SK-N-SH treated with all-trans-retinoic acid at 6 μM for 48 hours (cell line): ENCODE measurements around the gene SFXN5.

Experiments used
- ATAC-seq: fragments of 200-7000 bp; cut with Tn5 transposase; 3 replicates; pipeline ENCODE4 v1.9.1; 2020; ENCODE audit warnings: mild to moderate bottlenecking, moderate library complexity
- ARNTL ChIP-seq: fragments of 450-650 bp; formaldehyde crosslinking; IDR thresholded peaks from 2 replicates; pipeline ENCODE4 v1.5.0; 2020; ENCODE audit warnings: low read depth, mild to moderate bottlenecking, moderate library complexity, borderline replicate concordance
- BACH2 ChIP-seq: fragments of 250-450 bp; sonication (Bioruptor Pico); IDR thresholded peaks from 2 replicates; pipeline ENCODE4 v1.9.0; 2021; ENCODE audit warnings: mild to moderate bottlenecking, borderline replicate concordance
- CREB5 ChIP-seq: fragments of 250-450 bp; sonication (Bioruptor Pico); IDR thresholded peaks from 2 replicates; pipeline ENCODE4 v1.5.1; 2020; ENCODE audit warnings: low read depth, mild to moderate bottlenecking, moderate library complexity
- CSDC2 ChIP-seq: fragments of 250-450 bp; sonication (Bioruptor Pico); IDR thresholded peaks from 2 replicates; pipeline ENCODE4 v1.5.0; 2020; ENCODE audit warnings: mild to moderate bottlenecking, moderate library complexity
- CSRNP3 ChIP-seq: fragments of 250-450 bp; sonication (Bioruptor Pico); IDR thresholded peaks from 2 replicates; pipeline ENCODE4 v1.5.1; 2021; ENCODE audit warnings: mild to moderate bottlenecking, moderate library complexity
- ESRRG ChIP-seq: fragments of 250-450 bp; sonication (Bioruptor Pico); IDR thresholded peaks from 2 replicates; pipeline ENCODE4 v1.6.1; 2021; ENCODE audit warnings: mild to moderate bottlenecking
- GLIS3 ChIP-seq: fragments of 250-450 bp; sonication (Bioruptor Pico); IDR thresholded peaks from 2 replicates; pipeline ENCODE4 v1.5.0; 2020; ENCODE audit warnings: mild to moderate bottlenecking, moderate library complexity
- ISL1 ChIP-seq: fragments of 250-450 bp; sonication (Bioruptor Pico); IDR thresholded peaks from 2 replicates; pipeline ENCODE4 v2.1.2; 2022; ENCODE audit warnings: mild to moderate bottlenecking, moderate library complexity
- OSR1 ChIP-seq: fragments of 250-450 bp; sonication (Bioruptor Pico); IDR thresholded peaks from 2 replicates; pipeline ENCODE4 v1.8.0; 2022; ENCODE audit warnings: moderate library complexity, mild to moderate bottlenecking, inconsistent platforms
- POU6F1 ChIP-seq: fragments of 250-450 bp; sonication (Bioruptor Pico); IDR thresholded peaks from 2 replicates; pipeline ENCODE4 v1.8.0; 2021; ENCODE audit warnings: low read depth, mild to moderate bottlenecking, moderate library complexity, borderline replicate concordance
- PPARA ChIP-seq: fragments of 250-450 bp; sonication (Bioruptor Pico); IDR thresholded peaks from 2 replicates; pipeline ENCODE4 v1.5.0; 2020; ENCODE audit warnings: mild to moderate bottlenecking, borderline replicate concordance
- RARB ChIP-seq: fragments of 250-450 bp; sonication (Bioruptor Pico); IDR thresholded peaks from 2 replicates; pipeline ENCODE4 v1.8.0; 2021; ENCODE audit warnings: mild to moderate bottlenecking, moderate library complexity
- SNAI2 ChIP-seq: fragments of 250-450 bp; sonication (Bioruptor Pico); IDR thresholded peaks from 2 replicates; pipeline ENCODE4 v1.5.0; 2020; ENCODE audit warnings: mild to moderate bottlenecking, moderate library complexity
- TCF4 ChIP-seq: fragments of 250-450 bp; sonication (Bioruptor Pico); IDR thresholded peaks from 2 replicates; pipeline ENCODE4 v1.8.0; 2021; ENCODE audit warnings: mild to moderate bottlenecking, moderate library complexity, borderline replicate concordance
- TOX ChIP-seq: fragments of 250-450 bp; sonication (Bioruptor Pico); IDR thresholded peaks from 2 replicates; pipeline ENCODE4 v1.8.0; 2021; ENCODE audit warnings: mild to moderate bottlenecking, moderate library complexity, borderline replicate concordance
- TSHZ2 ChIP-seq: fragments of 250-450 bp; sonication (Bioruptor Pico); IDR thresholded peaks from 2 replicates; pipeline ENCODE4 v1.5.0; 2020; ENCODE audit warnings: mild to moderate bottlenecking, moderate library complexity
- ZC3H10 ChIP-seq: fragments of 250-450 bp; sonication (Bioruptor Pico); IDR thresholded peaks from 2 replicates; pipeline ENCODE4 v1.5.1; 2021; ENCODE audit warnings: mild to moderate bottlenecking, moderate library complexity
- ZFP3 ChIP-seq: fragments of 250-450 bp; sonication (Bioruptor Pico); IDR thresholded peaks from 2 replicates; pipeline ENCODE4 v1.5.0; 2020; ENCODE audit warnings: mild to moderate bottlenecking, moderate library complexity
- ZFP30 ChIP-seq: fragments of 450-650 bp; formaldehyde crosslinking; IDR thresholded peaks from 2 replicates; pipeline ENCODE4 v1.5.0; 2022; ENCODE audit warnings: mild to moderate bottlenecking, moderate library complexity
- ZNF565 ChIP-seq: fragments of 450-650 bp; formaldehyde crosslinking; conservative IDR thresholded peaks from 2 replicates; pipeline ENCODE4 v1.5.0; 2020; ENCODE audit warnings: low read depth, mild to moderate bottlenecking, moderate library complexity
- ZNF70 ChIP-seq: fragments of 450-650 bp; formaldehyde crosslinking; IDR thresholded peaks from 2 replicates; pipeline ENCODE4 v1.5.0; 2020; ENCODE audit warnings: mild to moderate bottlenecking, moderate library complexity
- ZNF8 ChIP-seq: fragments of 450-650 bp; formaldehyde crosslinking; IDR thresholded peaks from 2 replicates; pipeline ENCODE4 v1.5.0; 2020; ENCODE audit warnings: mild to moderate bottlenecking, moderate library complexity

SFXN5 gene

GRCh38 chr2:73110168-73111072 is 38.9 kb upstream of the SFXN5 start:
- TF ChIP-seq ZNF70 (CRISPR knock-in tag) = no peak
- no peak for TF ChIP-seq ZC3H10
- TF ChIP-seq ZNF8 (CRISPR knock-in tag) = no peak
- TF ChIP-seq ISL1 = no peak
- no peak for TF ChIP-seq ESRRG (CRISPR knock-in tag)
- no peak for TF ChIP-seq RARB
- TF ChIP-seq ARNTL = no peak
- no peak for TF ChIP-seq TCF4 (CRISPR knock-in tag)
- no peak for TF ChIP-seq GLIS3 (CRISPR knock-in tag)
- no peak for TF ChIP-seq ZNF565 (CRISPR knock-in tag)
- no peak for TF ChIP-seq POU6F1
- TF ChIP-seq BACH2 (CRISPR knock-in tag) = no peak
- TF ChIP-seq CREB5 (CRISPR knock-in tag) = no peak
- TF ChIP-seq OSR1 (CRISPR knock-in tag) = no peak
- TF ChIP-seq ZFP3 = no peak
- no peak for ATAC-seq

- no peak for ATAC-seq
- TF ChIP-seq CSRNP3 = no peak
These were observed 38.1 kb upstream of the SFXN5 start for GRCh38 chr2:73109431-73110167.

GRCh38 chr2:73107211-73107926 is 35.9 kb upstream of the SFXN5 start:
- ATAC-seq = no peak
- TF ChIP-seq GLIS3 (CRISPR knock-in tag) = no peak
- TF ChIP-seq TSHZ2 (CRISPR knock-in tag) = no peak
- no peak for TF ChIP-seq OSR1 (CRISPR knock-in tag)
- no peak for TF ChIP-seq ISL1
- no peak for TF ChIP-seq PPARA (CRISPR knock-in tag)
- TF ChIP-seq, all 23 proteins: peak for 0

GRCh38 chr2:73106791-73107190 is 35.3 kb upstream of the SFXN5 start:
- no peak for ATAC-seq
- no peak for TF ChIP-seq SNAI2 (CRISPR knock-in tag)
- TF ChIP-seq GLIS3 (CRISPR knock-in tag) = no peak
- TF ChIP-seq ZNF70 (CRISPR knock-in tag) = no peak
- no peak for TF ChIP-seq POU6F1
- no peak for TF ChIP-seq ZFP30 (CRISPR knock-in tag)
- no peak for TF ChIP-seq RARB
- no peak for TF ChIP-seq CREB5 (CRISPR knock-in tag)
- no peak for TF ChIP-seq CSDC2
- TF ChIP-seq BACH2 (CRISPR knock-in tag) = no peak
- TF ChIP-seq TOX (CRISPR knock-in tag) = no peak
- no peak for TF ChIP-seq ESRRG (CRISPR knock-in tag)
- TF ChIP-seq ZNF565 (CRISPR knock-in tag) = no peak
- no peak for TF ChIP-seq ZFP3
- TF ChIP-seq OSR1 (CRISPR knock-in tag) = no peak
